Breast epithelium (tissue), 3 donors: Measurements from ENCODE around the gene COPB2.

Source experiments
- CTCF ChIP-seq, 3 donors: fragments of 450-650 bp; IDR thresholded peaks; one replicate each; pipeline ENCODE4 v1.5.1; 2016 to 2017; ENCODE audit warnings: antibody characterized with exemption in 3 of 3, mild to moderate bottlenecking in 3 of 3, moderate library complexity in 3 of 3
- POLR2AphosphoS5 ChIP-seq, 3 donors: sonication (generic); formaldehyde crosslinking; IDR thresholded peaks; one replicate each; pipeline ENCODE4 v1.6.1; 2017; ENCODE audit warnings: antibody characterized with exemption in 3 of 3

GRCh38 chr3:139388077-139388476 is 1.4 kb downstream of the COPB2 start:
- no peak for TF ChIP-seq CTCF (IDR thresholded peaks at IDR 0.05)
- TF ChIP-seq POLR2AphosphoS5 (IDR thresholded peaks at IDR 0.05): no peak
